B cell (primary cell): Measurements from ENCODE around the gene BLTP2. TPM values are rescaled to one million over a fixed set of nuclear protein-coding genes. Genes with fewer than 3 reads are reported as not detected.
"Not testable (repeated sequence)": the region's sequence is repeated elsewhere in the genome, so short reads cannot be mapped to it uniquely, and the experiment has no call there.

Source experiments
- ATAC-seq: fragments of 200-7000 bp; cut with Tn5 transposase; one replicate; pipeline ENCODE4 v1.10.0; 2021; ENCODE audit warnings: low read depth, mild to moderate bottlenecking, moderate number of reproducible peaks, moderate library complexity
- CTCF ChIA-PET: fragments of 350-600 bp; sonication (Branson Sonifier 250); formaldehyde crosslinking; loops from one replicate; lab custom pipeline; 2021; ENCODE audit warnings: antibody characterized with exemption, inconsistent platforms; lab: Charles Lee
- POLR2A ChIA-PET: fragments of 350-600 bp; sonication (Branson Sonifier 250); formaldehyde crosslinking; loops from one replicate; lab custom pipeline; 2021; ENCODE audit warnings: antibody characterized with exemption; lab: Charles Lee
- DNase-seq: peaks from one replicate; pipeline ENCODE4 v3.0.0; 2013
- H2AFZ ChIP-seq: 2 replicates; pipeline ENCODE4 v1.6.1; 2012; ENCODE audit warnings: mild to moderate bottlenecking, low read depth, low read length; ENCODE audit not compliant: insufficient read depth, poor library complexity, severe bottlenecking
- H3K27ac ChIP-seq, 2 donors: 1 replicate in 1 of 2; 2 replicates in 1 of 2; pipeline ENCODE4 v1.5.1; 2012 to 2013; ENCODE audit warnings: low read length in 2 of 2, mild to moderate bottlenecking in 2 of 2, moderate library complexity in 1 of 2
- H3K27me3 ChIP-seq, 4 experiments: fragments of 200-600 bp in 1 of 4; sonication (generic) in 1 of 4; replicated peaks in 1 of 4; 1 replicate in 2 of 4; 2 replicates in 2 of 4; pipeline versions ENCODE4 v1.6.1 to v1.7.0; 2013 to 2016; ENCODE audit warnings: low read length in 3 of 4, mild to moderate bottlenecking in 2 of 4, mixed read lengths in 1 of 4, moderate library complexity in 1 of 4; ENCODE audit not compliant: insufficient read depth in 4 of 4, control insufficient read depth in 3 of 4; ENCODE audit errors: control extremely low read depth in 1 of 4
- H3K36me3 ChIP-seq, 2 experiments: replicated peaks in 1 of 2; 1 replicate in 1 of 2; 2 replicates in 1 of 2; pipeline versions ENCODE4 v1.6.1 to v1.7.1; 2013; ENCODE audit warnings: low read length in 1 of 2; ENCODE audit not compliant: insufficient read depth in 2 of 2, control insufficient read depth in 1 of 2; ENCODE audit errors: control extremely low read depth in 1 of 2, extremely low read depth in 1 of 2
- H3K4me1 ChIP-seq, 2 donors: fragments of 200-600 bp in 1 of 2; sonication (generic) in 1 of 2; 1 replicate in 1 of 2; 2 replicates in 1 of 2; pipeline versions ENCODE4 v1.5.1 to v1.6.1; 2013 to 2017; ENCODE audit warnings: low read length in 2 of 2; ENCODE audit not compliant: control insufficient read depth in 2 of 2, insufficient read depth in 2 of 2
- H3K4me2 ChIP-seq: replicated peaks from 2 replicates; pipeline ENCODE3; 2012; ENCODE audit warnings: mild to moderate bottlenecking, low read depth, low read length; ENCODE audit not compliant: poor library complexity, severe bottlenecking
- H3K4me3 ChIP-seq, 5 experiments: fragments of 200-600 bp in 1 of 5; sonication (generic) in 1 of 5; 1 replicate in 3 of 5; 2 replicates in 2 of 5; pipeline versions ENCODE4 v1.5.1 to v1.7.0; 2011 to 2016; ENCODE audit warnings: low read length in 4 of 5, mild to moderate bottlenecking in 4 of 5, low read depth in 2 of 5, control low read depth in 1 of 5, moderate library complexity in 1 of 5; ENCODE audit not compliant: insufficient read depth in 1 of 5; ENCODE audit errors: control extremely low read depth in 1 of 5, extremely low read depth in 1 of 5
- H3K79me2 ChIP-seq: fragments of 200-600 bp; sonication (generic); one replicate; pipeline ENCODE4 v1.6.0; 2016; ENCODE audit warnings: low read length; ENCODE audit not compliant: control insufficient read depth, insufficient read depth
- H3K9ac ChIP-seq: fragments of 200-600 bp; sonication (generic); 2 replicates; pipeline ENCODE4 v1.6.1; 2017; ENCODE audit warnings: mild to moderate bottlenecking, low read length, moderate library complexity
- H3K9me3 ChIP-seq, 3 donors: one replicate each; pipeline versions ENCODE4 v1.6.1 to v1.7.1; 2013; ENCODE audit warnings: low read length in 2 of 3; ENCODE audit not compliant: control insufficient read depth in 2 of 3, insufficient read depth in 1 of 3; ENCODE audit errors: control extremely low read depth in 1 of 3
- H4K20me1 ChIP-seq: 2 replicates; pipeline ENCODE4 v1.6.0; 2012; ENCODE audit warnings: mild to moderate bottlenecking, low read length; ENCODE audit not compliant: insufficient read depth, control insufficient read depth, poor library complexity, severe bottlenecking
- H3K27ac Mint-ChIP-seq: one replicate; pipeline ENCODE4 v1.8.0; 2021; ENCODE audit warnings: mixed read lengths
- H3K27me3 Mint-ChIP-seq: one replicate; pipeline ENCODE4 v1.8.0; 2021; ENCODE audit warnings: mixed read lengths
- H3K4me1 Mint-ChIP-seq: one replicate; pipeline ENCODE4 v1.8.0; 2021; ENCODE audit warnings: mixed read lengths
- H3K4me3 Mint-ChIP-seq: one replicate; pipeline ENCODE4 v1.8.0; 2021; ENCODE audit warnings: mixed read lengths
- H3K9me3 Mint-ChIP-seq: one replicate; pipeline ENCODE4 v1.8.0; 2022; ENCODE audit warnings: mixed read lengths; ENCODE audit not compliant: insufficient read depth
- EZH2 ChIP-seq: IDR thresholded peaks from 2 replicates; pipeline ENCODE4 v1.6.1; 2012; ENCODE audit warnings: borderline replicate concordance, low read depth, mild to moderate bottlenecking, moderate library complexity, low read length; ENCODE audit not compliant: insufficient read depth, poor library complexity, severe bottlenecking
- WGBS: methylation state at CpG from one replicate; pipeline ENCODE4 v1.1.5; 2013; ENCODE audit warnings: missing lambda C conversion rate; ENCODE audit not compliant: insufficient coverage; 5-methylcytosine and 5-hydroxymethylcytosine counted together
- intact Hi-C: fragments of 100-400 bp; cut with micrococcal nuclease; formaldehyde crosslinking; loops from one replicate; pipeline ENCODE4 v1.10.0; 2022
- polyA plus RNA-seq: library from polyadenylated mRNA; depleted of rRNA; stranded (reverse); fragments of >200 nt; gene quantifications from 2 replicates; pipeline ENCODE4 v1.2.3, GENCODE V29; 2012
- total RNA-seq, 2 donors: library from RNA; stranded (reverse); fragments of 120-200 nt in 1 of 2; gene quantifications; 1 replicate in 1 of 2; 2 replicates in 1 of 2; pipeline versions ENCODE4 v1.2.3 to v1.2.4, GENCODE V29; 2013 to 2022
- TF ChIP-seq, protein P1 (sequence below): fragments of 200-600 bp; IDR thresholded peaks from one replicate; pipeline ENCODE4 v1.8.0; 2022; ENCODE audit warnings: antibody characterized with exemption, mild to moderate bottlenecking

BLTP2 gene
- total and polyA plus RNA-seq, 2 donors (not counting 1 experiment from before 2014, with no cell fraction given): 45.9 to 156 TPM

DNA sequence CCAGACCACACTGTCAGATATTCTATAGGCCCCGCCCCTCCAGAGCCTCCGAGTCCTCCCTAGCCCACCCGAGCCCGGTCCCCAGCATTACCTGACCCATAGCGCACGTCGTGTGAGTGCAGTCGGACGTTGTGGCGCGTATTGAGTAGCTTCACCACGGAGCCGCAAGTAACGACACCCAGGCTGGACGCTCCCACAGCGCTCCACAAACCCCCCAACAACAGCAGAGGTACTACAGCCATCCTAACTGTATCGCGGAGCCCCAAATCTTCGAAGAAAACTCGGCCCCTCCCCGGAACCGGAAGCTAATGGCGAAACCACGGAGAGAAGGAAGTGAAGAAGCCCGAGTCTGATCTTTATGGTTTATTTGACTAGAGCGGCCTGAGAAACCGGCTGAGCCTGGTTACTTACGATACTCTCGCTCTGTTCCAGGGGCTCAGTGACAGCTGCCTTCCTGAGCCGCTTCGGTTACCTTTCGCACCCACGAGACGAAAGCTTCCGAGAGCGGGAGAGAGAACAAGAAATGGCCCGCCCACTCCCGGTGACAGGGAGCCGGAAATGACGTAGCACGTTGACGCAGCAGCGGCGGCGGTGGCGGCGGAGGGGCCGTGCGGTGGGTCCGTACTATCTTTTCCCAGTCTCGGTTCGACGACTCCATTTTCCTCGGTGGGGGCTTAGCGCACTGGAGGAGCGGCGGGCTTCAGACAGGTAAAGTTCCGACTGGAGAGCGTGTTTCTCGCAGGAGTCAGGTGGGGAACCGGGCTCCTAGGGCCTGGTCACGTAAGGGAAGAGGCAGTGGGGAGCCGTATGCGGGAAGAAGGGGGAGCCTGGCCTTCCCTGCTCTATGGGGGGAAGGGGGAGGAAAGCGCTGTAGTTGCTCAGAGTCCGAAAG lies 16.9 kb upstream of the BLTP2 start, which contains the start of the genes SDF2 and SUPT6H:
SDF2 (minus strand) TSS at position 272 of the 892 bp plus-strand sequence; CDS start at position 242, 30 bp downstream.
SUPT6H (plus strand) TSS at position 571 of the 892 bp plus-strand sequence. CDS start 11,197 bp downstream, outside the sequence.
- Histone ChIP-seq H3K9me3 (peaks cover 0 to 8% (median 0%) of the 10 kb centered on the region in 3 donors), H3K4me2 (peak within 1 kb of the TSS; percentile 93), H3K9ac (peak within 1 kb of the TSS; percentile 93), H3K4me1 (peaks cover 22 to 29% of the 10 kb centered on the region in 2 donors), H3K36me3 (peaks cover 3 to 25% of the 10 kb centered on the region in 2 experiments), H3K27me3 (no peaks in the 10 kb centered on the region), H3K27ac (peak within 1 kb of the TSS; percentile 90 to 99), H3K4me3 (peak within 1 kb of the TSS; percentile 85 to 100 (median 99)), H4K20me1 (peaks cover 24% of the 10 kb centered on the region), H3K79me2 (peaks cover 92% of the 10 kb centered on the region), H2AFZ (peak within 1 kb of the TSS; percentile 91)
- under 1% methylated on average over 60 of the region's 66 CpGs for WGBS
- intact Hi-C loops: loop anchor here (1.0 kb wide), 5 partner anchors 17 to 290 kb away; partner anchors contain the start of genes BLTP2, PROCA1, RPL23A and SPAG5
- peak; percentile 97 for DNase-seq
- peak within 1 kb of the TSS; percentile 99 for H3K4me3 Mint-ChIP-seq
- H3K27me3 Mint-ChIP-seq: no peaks in the 10 kb centered on the region
- no peaks in the 10 kb centered on the region for H3K9me3 Mint-ChIP-seq
- ChIA-PET CTCF (interaction anchor here (0.6 to 4.2 kb wide), 11 partner anchors 9 to 455 kb away, joined by 3 to 59 read pairs (median 5); partner anchors contain the start of gene BLTP2), POLR2A (interaction anchor here (1.0 to 4.3 kb wide), 6 partner anchors 12 to 290 kb away, joined by 3 to 42 read pairs (median 5); partner anchors contain the start of genes BLTP2, PHF12, PROCA1 and RPL23A)
- H3K27ac Mint-ChIP-seq: peak within 1 kb of the TSS; percentile 100
- TF ChIP-seq, protein P1, sequence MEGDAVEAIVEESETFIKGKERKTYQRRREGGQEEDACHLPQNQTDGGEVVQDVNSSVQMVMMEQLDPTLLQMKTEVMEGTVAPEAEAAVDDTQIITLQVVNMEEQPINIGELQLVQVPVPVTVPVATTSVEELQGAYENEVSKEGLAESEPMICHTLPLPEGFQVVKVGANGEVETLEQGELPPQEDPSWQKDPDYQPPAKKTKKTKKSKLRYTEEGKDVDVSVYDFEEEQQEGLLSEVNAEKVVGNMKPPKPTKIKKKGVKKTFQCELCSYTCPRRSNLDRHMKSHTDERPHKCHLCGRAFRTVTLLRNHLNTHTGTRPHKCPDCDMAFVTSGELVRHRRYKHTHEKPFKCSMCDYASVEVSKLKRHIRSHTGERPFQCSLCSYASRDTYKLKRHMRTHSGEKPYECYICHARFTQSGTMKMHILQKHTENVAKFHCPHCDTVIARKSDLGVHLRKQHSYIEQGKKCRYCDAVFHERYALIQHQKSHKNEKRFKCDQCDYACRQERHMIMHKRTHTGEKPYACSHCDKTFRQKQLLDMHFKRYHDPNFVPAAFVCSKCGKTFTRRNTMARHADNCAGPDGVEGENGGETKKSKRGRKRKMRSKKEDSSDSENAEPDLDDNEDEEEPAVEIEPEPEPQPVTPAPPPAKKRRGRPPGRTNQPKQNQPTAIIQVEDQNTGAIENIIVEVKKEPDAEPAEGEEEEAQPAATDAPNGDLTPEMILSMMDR: no peak
- no peak for TF ChIP-seq EZH2
- peaks cover 57% of the 10 kb centered on the region for H3K4me1 Mint-ChIP-seq
- peak; percentile 84 for ATAC-seq

DNA sequence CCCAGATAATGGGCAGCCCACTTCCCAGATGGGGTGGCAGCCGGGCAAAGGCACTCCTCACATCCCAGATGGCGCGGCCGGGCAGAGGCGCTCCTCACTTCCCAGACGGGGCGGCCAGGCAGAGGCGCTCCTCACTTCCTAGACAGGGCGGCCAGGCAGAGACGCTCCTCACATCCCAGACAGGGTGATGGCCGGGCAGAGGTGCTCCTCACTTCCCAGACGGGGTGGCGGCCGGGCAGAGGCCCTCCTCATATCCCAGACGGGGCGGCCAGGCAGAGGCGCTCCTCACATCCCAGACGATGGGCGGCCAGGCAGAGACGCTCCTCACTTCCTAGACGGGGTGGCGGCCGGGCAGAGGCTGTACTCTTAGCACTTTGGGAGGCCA lies 14.5 kb upstream of the BLTP2 start:
- H3K36me3 ChIP-seq: peaks cover 3 to 17% of the 10 kb centered on the region in 2 experiments
- H3K9me3 Mint-ChIP-seq, H3K9me3 ChIP-seq, intact Hi-C loops, H3K9ac ChIP-seq, POLR2A ChIA-PET, DNase-seq, H3K27ac Mint-ChIP-seq, H3K4me3 ChIP-seq, H2AFZ ChIP-seq, H3K27ac ChIP-seq, ATAC-seq, H3K4me2 ChIP-seq, H3K27me3 Mint-ChIP-seq, CTCF ChIA-PET, H3K27me3 ChIP-seq: not testable (repeated sequence)
- H3K4me1 ChIP-seq: peaks cover 22 to 29% of the 10 kb centered on the region in 2 donors
- WGBS: 97% methylated on average over 21 of the region's 23 CpGs
- Mint-ChIP-seq H3K4me3 (peak overlapping the region; percentile 41), H3K4me1 (peaks cover 46% of the 10 kb centered on the region)
- H3K79me2 ChIP-seq: peaks cover 89% of the 10 kb centered on the region
- H4K20me1 ChIP-seq: peaks cover 11% of the 10 kb centered on the region

DNA sequence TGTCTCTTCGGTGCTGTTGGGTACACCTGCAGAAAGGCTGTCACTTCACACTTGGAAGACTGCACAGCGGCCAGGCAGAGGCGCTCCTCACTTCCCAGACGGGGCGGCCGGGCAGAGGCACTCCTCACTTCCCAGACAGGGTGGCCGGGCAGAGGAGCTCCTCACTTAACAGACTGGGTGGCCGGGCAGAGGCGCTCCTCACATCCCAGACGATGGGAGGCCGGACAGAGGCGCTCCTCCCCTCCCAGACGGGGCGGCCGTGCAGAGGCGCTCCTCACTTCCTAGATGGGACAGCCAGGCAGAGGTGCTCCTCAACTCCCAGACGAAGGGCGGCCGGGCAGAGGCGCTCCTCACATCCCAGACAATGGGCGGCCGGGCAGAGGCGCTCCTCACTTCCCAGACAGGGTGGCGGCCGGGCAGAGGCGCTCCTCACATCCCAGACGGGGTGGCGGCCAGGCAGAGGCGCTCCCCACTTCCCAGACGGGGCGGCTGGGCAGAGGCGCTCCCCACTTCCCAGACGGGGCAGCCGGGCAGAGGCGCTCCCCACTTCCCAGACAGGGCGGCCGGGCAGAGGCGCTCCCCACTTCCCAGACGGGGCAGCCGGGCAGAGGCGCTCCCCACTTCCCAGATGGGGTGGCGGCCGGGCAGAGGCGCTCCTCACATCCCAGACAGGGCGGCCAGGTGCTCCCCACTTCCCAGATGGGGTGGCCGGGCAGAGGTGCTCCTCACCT lies 14.0 kb upstream of the BLTP2 start:
- H3K27ac Mint-ChIP-seq, ATAC-seq, H3K4me3 ChIP-seq, intact Hi-C loops, H3K4me3 Mint-ChIP-seq, H2AFZ ChIP-seq, H3K9ac ChIP-seq, CTCF ChIA-PET, H3K9me3 Mint-ChIP-seq, H3K9me3 ChIP-seq, DNase-seq, H3K27me3 Mint-ChIP-seq, H3K4me2 ChIP-seq, H3K27me3 ChIP-seq, H3K27ac ChIP-seq: not testable (repeated sequence)
- WGBS: 98% methylated on average over 45 of the region's 46 CpGs
- peaks cover 11% of the 10 kb centered on the region for H4K20me1 ChIP-seq
- peaks cover 89% of the 10 kb centered on the region for H3K79me2 ChIP-seq
- H3K36me3 ChIP-seq: peaks cover 3 to 17% of the 10 kb centered on the region in 2 experiments
- POLR2A ChIA-PET: interaction anchor here (0.7 kb wide), 1 partner anchor 250 kb away, joined by 6 read pairs; no protein-coding TSS in a partner anchor
- H3K4me1 Mint-ChIP-seq: peaks cover 41% of the 10 kb centered on the region
- H3K4me1 ChIP-seq: peaks cover 22 to 27% of the 10 kb centered on the region in 2 donors
